ENCODE measurements around the gene USB1.

The USB1 gene

GRCh38 chr16:58020628-58021521 is 19.7 kb downstream of the USB1 start:
- no peak for DNase-seq

GRCh38 chr16:58021661-58022551 is 20.7 kb downstream of the USB1 start:
- DNase-seq = no peak

GRCh38 chr16:58022601-58023371 is 21.6 kb downstream of the USB1 start:
- peak; percentile 14 for DNase-seq

- DNase-seq = no peak
Observed at GRCh38 chr16:58024486-58025350, 23.5 kb downstream of the USB1 start.

GRCh38 chr16:58025351-58026138 is 24.3 kb downstream of the USB1 start, which contains the start of gene MMP15:
TSS of gene MMP15 (plus strand) at chr16:58025754. CDS start at chr16:58026351, 597 bp downstream.
- DNase-seq = peak; percentile 23

GRCh38 chr16:58026139-58026704 is 25.0 kb downstream of the USB1 start:
- DNase-seq = no peak

- DNase-seq = no peak
Observed at GRCh38 chr16:58026705-58027160, 25.5 kb downstream of the USB1 start.

GRCh38 chr16:58027161-58027915 is 26.1 kb downstream of the USB1 start:
- DNase-seq = no peak

GRCh38 chr16:58027916-58028455 is 26.8 kb downstream of the USB1 start:
- no peak for DNase-seq

GRCh38 chr16:58028541-58029070 is 27.4 kb downstream of the USB1 start:
- DNase-seq = no peak

GRCh38 chr16:58029410-58029809 is 28.2 kb downstream of the USB1 start:
- no peak for DNase-seq

GRCh38 chr16:58030136-58030840 is 29.1 kb downstream of the USB1 start:
- no peak for DNase-seq

GRCh38 chr16:58031016-58031800 is 30.0 kb downstream of the USB1 start:
- DNase-seq = no peak

- DNase-seq = no peak
Observed at GRCh38 chr16:58032710-58033293, 31.6 kb downstream of the USB1 start.

GRCh38 chr16:58034128-58034685 is 33.0 kb downstream of the USB1 start:
- DNase-seq = no peak

- no peak for DNase-seq
Observed at GRCh38 chr16:58034774-58035173, 33.6 kb downstream of the USB1 start.

All from SHP77 treated with DMSO at 0.1 percent for 48 hours (cell line).